ENCODE measurements around the gene TSPEAR. TPM values are rescaled to one million over a fixed set of nuclear protein-coding genes. Genes with fewer than 3 reads are reported as not detected.

Gene TSPEAR
- total RNA-seq, 1 experiment from 2014 or later, result 2.1 TPM

DNA sequence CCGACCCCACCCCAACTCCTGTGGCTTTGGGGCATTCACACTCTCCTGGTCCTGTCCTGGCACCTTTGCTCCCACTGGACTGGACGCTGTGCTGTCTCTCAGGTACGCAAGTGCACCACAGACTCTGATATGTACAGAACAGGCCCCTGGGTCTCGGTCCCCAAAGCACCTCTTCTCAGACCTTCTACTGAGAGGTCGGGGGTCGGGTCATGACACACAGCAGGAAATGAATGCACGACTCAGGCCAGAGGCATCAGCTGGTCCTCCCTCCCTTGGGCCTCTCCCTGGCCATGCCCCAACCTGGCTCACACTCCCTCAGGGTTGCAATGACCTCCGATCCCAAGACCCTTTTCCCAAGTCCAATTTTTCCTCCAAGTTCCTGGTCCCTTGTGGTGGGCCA is 16.2 kb downstream of the TSPEAR start:
- peaks cover 20% of the 10 kb centered on the region for H3K36me3 Mint-ChIP-seq
- no peak overlapping the region for H3K27ac Mint-ChIP-seq

More for the DNA sequence above, 16.2 kb downstream of the TSPEAR start:
- POLR2A ChIA-PET, result no interaction called here
- ATAC-seq, result no peak
- Mint-ChIP-seq H3K4me1 (peaks cover 50% of the 10 kb centered on the region), H3K4me3 (no peak overlapping the region), H3K9me3 (peaks cover 22% of the 10 kb centered on the region), H3K27me3 (ENCODE audit: low read depth) (peaks cover 4% of the 10 kb centered on the region)
- CTCF ChIA-PET, result no interaction called here
- TF ChIP-seq ZNF425 (CRISPR knock-in tag; conservative IDR thresholded peaks at IDR 0.05) (no peak), IRF2 (CRISPR knock-in tag; IDR thresholded peaks at IDR 0.05; ENCODE audit: borderline replicate concordance, low read depth) (no peak), ARID4B (CRISPR knock-in tag; IDR thresholded peaks at IDR 0.05; ENCODE audit: borderline replicate concordance) (no peak), SMAD4 (CRISPR knock-in tag; IDR thresholded peaks at IDR 0.05) (no peak), CDX4 (CRISPR knock-in tag; IDR thresholded peaks at IDR 0.05; ENCODE audit: borderline replicate concordance) (no peak), FOXJ3 (CRISPR knock-in tag; IDR thresholded peaks at IDR 0.05; ENCODE audit: borderline replicate concordance) (no peak), ETV6 (CRISPR knock-in tag; IDR thresholded peaks at IDR 0.05) (no peak), CREB1 (CRISPR knock-in tag; IDR thresholded peaks at IDR 0.05) (no peak), FOXP1 (CRISPR knock-in tag; IDR thresholded peaks at IDR 0.05; ENCODE audit: borderline replicate concordance) (no peak), TCF7 (CRISPR knock-in tag; IDR thresholded peaks at IDR 0.05; ENCODE audit: low read depth) (no peak), HMGXB4 (CRISPR knock-in tag; IDR thresholded peaks at IDR 0.05) (no peak), AFF4 (CRISPR knock-in tag; IDR thresholded peaks at IDR 0.05; ENCODE audit: borderline replicate concordance) (no peak), ZNF232 (CRISPR knock-in tag; IDR thresholded peaks at IDR 0.05) (no peak)
- TF ChIP-seq, protein P1, sequence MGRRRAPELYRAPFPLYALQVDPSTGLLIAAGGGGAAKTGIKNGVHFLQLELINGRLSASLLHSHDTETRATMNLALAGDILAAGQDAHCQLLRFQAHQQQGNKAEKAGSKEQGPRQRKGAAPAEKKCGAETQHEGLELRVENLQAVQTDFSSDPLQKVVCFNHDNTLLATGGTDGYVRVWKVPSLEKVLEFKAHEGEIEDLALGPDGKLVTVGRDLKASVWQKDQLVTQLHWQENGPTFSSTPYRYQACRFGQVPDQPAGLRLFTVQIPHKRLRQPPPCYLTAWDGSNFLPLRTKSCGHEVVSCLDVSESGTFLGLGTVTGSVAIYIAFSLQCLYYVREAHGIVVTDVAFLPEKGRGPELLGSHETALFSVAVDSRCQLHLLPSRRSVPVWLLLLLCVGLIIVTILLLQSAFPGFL (CRISPR knock-in tag; IDR thresholded peaks at IDR 0.05; ENCODE audit: borderline replicate concordance), result no peak
- TF ChIP-seq, protein P2, sequence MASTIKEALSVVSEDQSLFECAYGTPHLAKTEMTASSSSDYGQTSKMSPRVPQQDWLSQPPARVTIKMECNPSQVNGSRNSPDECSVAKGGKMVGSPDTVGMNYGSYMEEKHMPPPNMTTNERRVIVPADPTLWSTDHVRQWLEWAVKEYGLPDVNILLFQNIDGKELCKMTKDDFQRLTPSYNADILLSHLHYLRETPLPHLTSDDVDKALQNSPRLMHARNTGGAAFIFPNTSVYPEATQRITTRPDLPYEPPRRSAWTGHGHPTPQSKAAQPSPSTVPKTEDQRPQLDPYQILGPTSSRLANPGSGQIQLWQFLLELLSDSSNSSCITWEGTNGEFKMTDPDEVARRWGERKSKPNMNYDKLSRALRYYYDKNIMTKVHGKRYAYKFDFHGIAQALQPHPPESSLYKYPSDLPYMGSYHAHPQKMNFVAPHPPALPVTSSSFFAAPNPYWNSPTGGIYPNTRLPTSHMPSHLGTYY (CRISPR knock-in tag; IDR thresholded peaks at IDR 0.05), result no peak
- DNase-seq (ENCODE audit: low spot score), result no peak
